ENCODE results near the gene FAM53B. TPM values are rescaled to one million over a fixed set of nuclear protein-coding genes. Genes with fewer than 3 reads are reported as not detected.

FAM53B gene
- total RNA-seq, 1 experiment from 2014 or later: 18.3 TPM

DNA sequence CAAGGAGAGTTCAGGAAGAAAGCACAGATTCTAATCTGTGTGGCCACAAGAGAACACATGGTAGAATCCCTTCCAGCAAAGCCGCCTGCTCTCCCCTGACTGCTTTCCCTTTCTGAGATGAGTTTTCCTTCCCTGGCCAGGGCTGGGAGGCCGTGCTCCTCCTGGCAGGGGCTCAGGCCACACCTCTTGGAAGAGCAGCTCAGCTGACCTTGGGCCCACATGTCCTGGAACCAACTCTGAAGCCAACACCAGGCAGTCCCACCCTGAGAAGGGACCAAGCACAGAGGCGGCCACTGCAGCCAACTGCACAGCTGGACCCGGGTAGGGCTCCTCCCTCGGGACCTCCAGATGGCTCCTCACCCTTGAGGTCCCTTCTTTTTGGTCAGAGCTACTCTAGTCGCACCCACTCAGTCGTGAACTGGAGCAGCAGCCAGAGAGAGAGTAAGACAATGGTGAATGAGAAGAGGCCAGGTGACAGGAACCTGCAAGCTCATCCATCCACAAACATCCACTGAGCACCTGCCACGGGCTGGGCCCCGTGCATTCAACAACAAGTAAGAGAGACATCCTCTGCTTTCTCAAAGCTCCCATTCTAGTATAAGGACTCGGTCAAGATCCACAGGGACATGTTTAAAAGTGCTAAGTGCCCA lies 40.3 kb downstream of the FAM53B start:
- Histone ChIP-seq H3K4me3 (ENCODE audit: low read depth, low read length, poor library complexity, severe bottlenecking) (no peak overlapping the region), H3K27ac (ENCODE audit: low read depth, low read length, poor library complexity, severe bottlenecking) (no peak overlapping the region), H3K36me3 (ENCODE audit: insufficient read depth, low read length, poor library complexity, severe bottlenecking) (no peaks in the 10 kb centered on the region), H3K9me3 (ENCODE audit: low read depth, low read length, poor library complexity, severe bottlenecking) (no peaks in the 10 kb centered on the region), H3K27me3 (replicated peaks; ENCODE audit: insufficient read depth, low read depth, low read length, poor library complexity) (no peaks in the 10 kb centered on the region), H3K4me1 (ENCODE audit: insufficient read depth, low read length, poor library complexity, severe bottlenecking) (peaks cover 11% of the 10 kb centered on the region)
- ChIA-PET CTCF (interaction anchor here (0.5 kb wide), 1 partner anchor 20 kb away, joined by 4 read pairs; no protein-coding TSS in a partner anchor), POLR2A (ENCODE audit: low non-redundant PET) (no interaction called here)
- DNase-seq (ENCODE audit: low spot score): no peak
- intact Hi-C loops (cut with micrococcal nuclease; ENCODE audit: unreplicated experiment): no loop called here
- no TSS peak for BruUV-seq (replicated peaks)
- TF ChIP-seq, protein P1, sequence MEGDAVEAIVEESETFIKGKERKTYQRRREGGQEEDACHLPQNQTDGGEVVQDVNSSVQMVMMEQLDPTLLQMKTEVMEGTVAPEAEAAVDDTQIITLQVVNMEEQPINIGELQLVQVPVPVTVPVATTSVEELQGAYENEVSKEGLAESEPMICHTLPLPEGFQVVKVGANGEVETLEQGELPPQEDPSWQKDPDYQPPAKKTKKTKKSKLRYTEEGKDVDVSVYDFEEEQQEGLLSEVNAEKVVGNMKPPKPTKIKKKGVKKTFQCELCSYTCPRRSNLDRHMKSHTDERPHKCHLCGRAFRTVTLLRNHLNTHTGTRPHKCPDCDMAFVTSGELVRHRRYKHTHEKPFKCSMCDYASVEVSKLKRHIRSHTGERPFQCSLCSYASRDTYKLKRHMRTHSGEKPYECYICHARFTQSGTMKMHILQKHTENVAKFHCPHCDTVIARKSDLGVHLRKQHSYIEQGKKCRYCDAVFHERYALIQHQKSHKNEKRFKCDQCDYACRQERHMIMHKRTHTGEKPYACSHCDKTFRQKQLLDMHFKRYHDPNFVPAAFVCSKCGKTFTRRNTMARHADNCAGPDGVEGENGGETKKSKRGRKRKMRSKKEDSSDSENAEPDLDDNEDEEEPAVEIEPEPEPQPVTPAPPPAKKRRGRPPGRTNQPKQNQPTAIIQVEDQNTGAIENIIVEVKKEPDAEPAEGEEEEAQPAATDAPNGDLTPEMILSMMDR (conservative IDR thresholded peaks at IDR 0.05; ENCODE audit: low read depth, low read length): no peak
- TF ChIP-seq EZH2 (IDR thresholded peaks at IDR 0.05; ENCODE audit: borderline replicate concordance, low read depth, low read length, poor library complexity, severe bottlenecking): no peak

DNA sequence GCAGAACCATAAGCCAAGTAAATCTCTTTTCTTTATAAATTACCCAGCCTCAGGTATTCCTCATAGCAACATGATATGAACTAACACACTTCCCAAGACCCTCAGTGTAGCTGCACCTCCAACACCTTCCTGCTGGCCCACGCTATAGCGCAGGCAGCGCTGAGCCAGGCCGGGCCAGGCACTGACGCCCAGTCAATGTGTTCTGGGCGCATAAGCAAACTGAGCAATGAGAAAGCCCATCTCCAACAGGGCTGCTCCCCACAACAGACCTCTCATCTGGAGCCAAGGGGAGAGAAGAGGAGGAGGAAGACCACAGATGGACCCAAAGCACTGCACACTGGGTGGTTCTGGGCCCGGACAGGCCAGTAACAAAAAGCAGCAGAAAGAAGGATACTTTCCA lies 40.8 kb downstream of the FAM53B start:
- CTCF ChIA-PET: interaction anchor here (0.5 kb wide), 1 partner anchor 21 kb away, joined by 4 read pairs; no protein-coding TSS in a partner anchor
- POLR2A ChIA-PET (ENCODE audit: low non-redundant PET): no interaction called here
- no peak overlapping the region for H3K4me3 ChIP-seq (ENCODE audit: low read depth, low read length, poor library complexity, severe bottlenecking)
- H3K9me3 ChIP-seq (ENCODE audit: low read depth, low read length, poor library complexity, severe bottlenecking): no peaks in the 10 kb centered on the region
- H3K36me3 ChIP-seq (ENCODE audit: insufficient read depth, low read length, poor library complexity, severe bottlenecking): no peaks in the 10 kb centered on the region
- DNase-seq (ENCODE audit: low spot score): no peak
- H3K4me1 ChIP-seq (ENCODE audit: insufficient read depth, low read length, poor library complexity, severe bottlenecking): peaks cover 6% of the 10 kb centered on the region
- TF ChIP-seq, protein P1 (conservative IDR thresholded peaks at IDR 0.05; ENCODE audit: low read depth, low read length): no peak
- TF ChIP-seq EZH2 (IDR thresholded peaks at IDR 0.05; ENCODE audit: borderline replicate concordance, low read depth, low read length, poor library complexity, severe bottlenecking): no peak
- BruUV-seq (replicated peaks): no TSS peak
- H3K27me3 ChIP-seq (replicated peaks; ENCODE audit: insufficient read depth, low read depth, low read length, poor library complexity): no peaks in the 10 kb centered on the region
- intact Hi-C loops (cut with micrococcal nuclease; ENCODE audit: unreplicated experiment): no loop called here
- no peak overlapping the region for H3K27ac ChIP-seq (ENCODE audit: low read depth, low read length, poor library complexity, severe bottlenecking)

DNA sequence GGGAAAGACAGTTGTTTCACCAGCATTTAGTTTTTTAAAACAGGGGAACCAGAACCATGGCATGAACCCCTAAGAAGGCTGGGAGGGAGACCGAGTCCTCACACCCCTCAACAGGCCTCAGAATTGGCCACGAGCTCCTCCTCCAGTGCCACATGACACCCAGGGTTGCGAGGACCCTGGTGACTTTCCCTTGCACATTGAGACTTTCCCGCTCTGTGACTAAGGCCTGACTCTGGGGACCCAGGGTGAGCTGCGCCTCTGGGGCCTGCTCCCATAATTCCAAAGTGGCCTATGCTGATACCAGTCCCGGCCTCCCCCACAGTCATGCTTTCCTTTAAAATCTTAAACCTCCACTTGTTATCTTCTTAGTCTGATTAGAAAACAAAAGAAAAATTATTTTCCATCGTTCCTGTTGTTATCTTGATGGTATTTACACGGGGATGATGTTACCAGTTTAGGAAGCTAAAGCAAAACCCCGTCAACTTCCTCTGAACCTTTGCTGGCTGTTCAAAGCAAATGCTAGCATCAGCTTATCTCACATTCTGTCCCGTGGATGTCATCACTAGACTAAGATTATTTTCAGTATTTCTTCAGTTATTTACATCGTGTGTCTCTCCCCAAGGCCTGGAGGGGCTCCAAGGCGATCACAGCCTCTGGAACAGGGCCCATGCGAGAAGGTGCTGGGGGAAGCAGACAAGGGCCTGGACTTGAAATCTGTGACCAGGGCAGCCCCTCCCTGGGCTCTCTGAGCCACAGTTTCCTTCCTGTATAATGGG lies 42.1 kb downstream of the FAM53B start:
- H3K27ac ChIP-seq (ENCODE audit: low read depth, low read length, poor library complexity, severe bottlenecking): no peak overlapping the region
- H3K36me3 ChIP-seq (ENCODE audit: insufficient read depth, low read length, poor library complexity, severe bottlenecking): no peaks in the 10 kb centered on the region
- TF ChIP-seq, protein P1 (conservative IDR thresholded peaks at IDR 0.05; ENCODE audit: low read depth, low read length): no peak
- no peak for TF ChIP-seq EZH2 (IDR thresholded peaks at IDR 0.05; ENCODE audit: borderline replicate concordance, low read depth, low read length, poor library complexity, severe bottlenecking)
- ChIA-PET POLR2A (ENCODE audit: low non-redundant PET) (no interaction called here), CTCF (no interaction called here)
- BruUV-seq (replicated peaks): no TSS peak
- intact Hi-C loops (cut with micrococcal nuclease; ENCODE audit: unreplicated experiment): no loop called here
- no peaks in the 10 kb centered on the region for H3K27me3 ChIP-seq (replicated peaks; ENCODE audit: insufficient read depth, low read depth, low read length, poor library complexity)
- no peaks in the 10 kb centered on the region for H3K9me3 ChIP-seq (ENCODE audit: low read depth, low read length, poor library complexity, severe bottlenecking)
- H3K4me3 ChIP-seq (ENCODE audit: low read depth, low read length, poor library complexity, severe bottlenecking): no peak overlapping the region
- no peak for DNase-seq (ENCODE audit: low spot score)
- no peaks in the 10 kb centered on the region for H3K4me1 ChIP-seq (ENCODE audit: insufficient read depth, low read length, poor library complexity, severe bottlenecking)

Data from A673 (cell line).